ENCODE measurements around the gene CARD9.

DNA sequence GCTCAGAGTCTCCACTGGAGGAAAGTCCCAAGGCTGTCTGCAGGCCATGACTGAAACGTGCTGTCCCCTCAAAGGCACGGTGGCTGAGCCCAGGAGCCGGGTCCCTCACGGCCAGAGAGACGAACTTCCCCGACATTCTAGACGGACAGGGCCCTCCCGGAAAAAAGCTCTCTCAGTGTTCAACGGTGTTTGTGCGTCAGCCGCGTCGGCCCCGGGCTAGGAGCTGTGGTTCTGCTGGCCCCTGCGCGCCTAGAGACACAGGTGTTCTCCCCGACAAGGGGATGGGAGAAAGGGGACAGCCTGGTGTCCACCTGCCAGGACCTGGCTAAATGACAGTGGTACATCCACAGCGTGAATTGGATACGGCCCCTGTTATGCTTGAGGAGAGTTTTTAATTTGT, 51.9 kb downstream of the CARD9 start:
- no peak for TF ChIP-seq CTCF (IDR thresholded peaks at IDR 0.05; ENCODE audit: control extremely low read depth in 1 of 3, insufficient read depth in 1 of 3, low read depth in 1 of 3, low read length in 3 of 3)
- no peak for TF ChIP-seq POLR2A (IDR thresholded peaks at IDR 0.05; ENCODE audit: control extremely low read depth in 1 of 2, low read depth in 2 of 2, low read length in 2 of 2)
- TF ChIP-seq CTBP2 (IDR thresholded peaks at IDR 0.05; ENCODE audit: borderline replicate concordance, insufficient read depth, insufficient read length, low read length), result no peak
- no peak for TF ChIP-seq YY1 (IDR thresholded peaks at IDR 0.05; ENCODE audit: low read depth, low read length)
- TF ChIP-seq CBX8 (IDR thresholded peaks at IDR 0.05; ENCODE audit: borderline replicate concordance, low read depth, low read length), result no peak
- TF ChIP-seq KDM1A (IDR thresholded peaks at IDR 0.05; ENCODE audit: borderline replicate concordance, low read length), result no peak
- TF ChIP-seq EGR1 (IDR thresholded peaks at IDR 0.05; ENCODE audit: borderline replicate concordance, low read depth, low read length), result no peak
- TF ChIP-seq TAF1 (IDR thresholded peaks at IDR 0.05; ENCODE audit: low read depth, low read length), result no peak
- no peak for TF ChIP-seq CBX5 (IDR thresholded peaks at IDR 0.05; ENCODE audit: low read depth, low read length)
- no peak for TF ChIP-seq TCF12 (IDR thresholded peaks at IDR 0.05; ENCODE audit: low read depth, low read length)
